ENCODE results near the gene ANKMY1.

Gene ANKMY1

DNA sequence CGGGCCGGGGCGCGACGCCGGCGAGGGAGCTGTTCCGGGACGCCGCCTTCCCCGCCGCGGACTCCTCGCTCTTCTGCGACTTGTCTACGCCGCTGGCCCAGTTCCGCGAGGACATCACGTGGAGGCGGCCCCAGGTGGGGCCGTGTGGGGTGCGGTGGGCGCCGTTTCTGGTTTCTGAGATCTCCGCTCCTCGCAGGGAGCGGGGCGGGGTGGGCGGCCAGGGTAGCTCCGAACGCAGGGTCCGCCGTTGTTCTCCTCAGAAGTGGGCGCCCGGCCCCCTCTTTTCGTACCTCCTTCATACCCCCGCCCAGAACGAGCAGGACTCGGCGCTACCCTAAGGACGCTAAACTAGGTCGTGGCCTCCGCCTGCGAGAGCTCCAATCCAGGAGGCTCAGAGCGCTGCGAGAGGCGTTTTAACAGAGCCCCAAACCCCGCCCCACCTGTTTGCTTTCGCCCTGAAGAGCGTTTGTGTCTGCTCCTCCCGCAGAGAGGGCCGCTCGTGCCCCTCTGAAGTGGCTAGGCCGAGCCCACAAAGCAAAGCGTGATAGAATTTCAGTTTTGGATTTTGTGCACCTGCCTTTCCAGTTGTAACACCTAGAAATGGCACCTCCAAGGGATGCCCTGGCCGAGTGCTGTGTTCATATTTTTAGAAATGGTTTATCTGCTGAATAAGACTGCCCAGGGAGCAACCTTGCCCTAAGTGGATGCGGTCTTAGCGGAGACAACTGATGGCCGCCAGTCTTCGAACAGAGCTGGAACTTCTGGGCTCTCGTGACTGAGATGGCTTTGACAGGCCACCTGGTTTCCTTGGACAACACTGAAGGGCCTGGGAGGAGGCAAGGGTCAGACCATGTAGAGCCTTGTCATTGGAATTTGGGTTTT, 29.4 kb upstream of the ANKMY1 start:
- peak overlapping the region; percentile 98 for H3K4me2 ChIP-seq (ENCODE audit: low read length)
- H4K20me1 ChIP-seq (ENCODE audit: insufficient read depth, low read length): peaks cover 10% of the 10 kb centered on the region
- no peak overlapping the region for H2AFZ ChIP-seq (ENCODE audit: low read depth, low read length)
- no peaks in the 10 kb centered on the region for H3K9me3 ChIP-seq (ENCODE audit: insufficient read depth, low read length)
- H3K4me3 ChIP-seq (ENCODE audit: low read length): peak overlapping the region; percentile 98
- peaks cover 17% of the 10 kb centered on the region for H3K36me3 ChIP-seq (replicated peaks; ENCODE audit: low read depth, low read length)
- H3K9ac ChIP-seq (ENCODE audit: low read length): peak overlapping the region; percentile 100
- H3K79me2 ChIP-seq (ENCODE audit: low read length): peaks cover 84% of the 10 kb centered on the region
- H3K4me1 ChIP-seq (ENCODE audit: low read length): peaks cover 29% of the 10 kb centered on the region
- H3K27me3 ChIP-seq (ENCODE audit: low read depth, low read length): no peaks in the 10 kb centered on the region
- peak overlapping the region; percentile 24; the same call in 1 of the 2 replicates for H3K27ac ChIP-seq (ENCODE audit: low read length)
- TF ChIP-seq, protein P1, sequence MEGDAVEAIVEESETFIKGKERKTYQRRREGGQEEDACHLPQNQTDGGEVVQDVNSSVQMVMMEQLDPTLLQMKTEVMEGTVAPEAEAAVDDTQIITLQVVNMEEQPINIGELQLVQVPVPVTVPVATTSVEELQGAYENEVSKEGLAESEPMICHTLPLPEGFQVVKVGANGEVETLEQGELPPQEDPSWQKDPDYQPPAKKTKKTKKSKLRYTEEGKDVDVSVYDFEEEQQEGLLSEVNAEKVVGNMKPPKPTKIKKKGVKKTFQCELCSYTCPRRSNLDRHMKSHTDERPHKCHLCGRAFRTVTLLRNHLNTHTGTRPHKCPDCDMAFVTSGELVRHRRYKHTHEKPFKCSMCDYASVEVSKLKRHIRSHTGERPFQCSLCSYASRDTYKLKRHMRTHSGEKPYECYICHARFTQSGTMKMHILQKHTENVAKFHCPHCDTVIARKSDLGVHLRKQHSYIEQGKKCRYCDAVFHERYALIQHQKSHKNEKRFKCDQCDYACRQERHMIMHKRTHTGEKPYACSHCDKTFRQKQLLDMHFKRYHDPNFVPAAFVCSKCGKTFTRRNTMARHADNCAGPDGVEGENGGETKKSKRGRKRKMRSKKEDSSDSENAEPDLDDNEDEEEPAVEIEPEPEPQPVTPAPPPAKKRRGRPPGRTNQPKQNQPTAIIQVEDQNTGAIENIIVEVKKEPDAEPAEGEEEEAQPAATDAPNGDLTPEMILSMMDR (IDR thresholded peaks at IDR 0.05; ENCODE audit: low read depth, low read length): no peak
- no peak for TF ChIP-seq EZH2phosphoT487 (IDR thresholded peaks at IDR 0.05; ENCODE audit: low read depth)

DNA sequence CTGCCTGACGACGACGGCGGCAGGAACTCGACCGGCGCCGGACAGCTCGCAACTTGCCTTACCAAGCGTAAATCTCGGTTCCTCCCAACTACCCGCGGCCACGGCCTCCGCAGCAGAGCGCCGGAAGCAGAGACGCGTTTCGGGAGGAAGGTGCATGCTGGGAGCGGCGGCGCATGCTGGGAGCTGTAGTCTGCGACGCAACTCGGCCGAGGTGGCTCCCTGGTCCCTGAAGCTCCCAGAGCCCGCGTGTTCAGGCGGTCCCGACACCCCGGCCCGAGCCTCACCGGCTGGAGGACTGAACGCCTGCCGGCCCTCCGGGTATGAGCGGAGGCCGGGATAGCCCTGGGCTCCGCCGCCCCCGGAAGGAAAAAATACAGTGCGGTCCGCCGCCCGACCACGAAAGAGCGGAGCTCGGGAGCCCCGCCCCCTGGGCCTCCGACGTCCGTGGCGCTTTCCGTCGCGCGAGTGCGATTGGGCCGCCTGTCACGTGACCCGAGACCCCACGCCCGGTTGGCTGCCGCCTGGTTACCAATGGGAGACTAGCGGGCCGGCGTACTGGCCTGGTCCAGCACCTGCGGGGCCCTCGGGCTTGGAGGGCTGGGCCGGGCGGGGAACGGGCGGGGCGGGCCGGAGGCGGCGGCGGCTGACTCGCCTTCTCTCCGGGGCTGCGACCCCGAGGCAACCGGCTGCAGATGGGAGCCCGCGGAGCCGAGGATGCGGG, 28.6 kb upstream of the ANKMY1 start, which contains the start of gene CAPN10:
Gene CAPN10 (plus strand): TSS at position 537 of the 721 bp plus-strand sequence. CDS start 178 bp downstream, at position 715.
- Histone ChIP-seq H2AFZ (ENCODE audit: low read depth, low read length) (no peak within 1 kb of the TSS), H4K20me1 (ENCODE audit: insufficient read depth, low read length) (peaks cover 10% of the 10 kb centered on the region), H3K9me3 (ENCODE audit: insufficient read depth, low read length) (no peaks in the 10 kb centered on the region), H3K27me3 (ENCODE audit: low read depth, low read length) (no peaks in the 10 kb centered on the region), H3K4me1 (ENCODE audit: low read length) (peaks cover 29% of the 10 kb centered on the region), H3K4me3 (ENCODE audit: low read length) (peak within 1 kb of the TSS; percentile 98), H3K36me3 (replicated peaks; ENCODE audit: low read depth, low read length) (peaks cover 22% of the 10 kb centered on the region), H3K27ac (ENCODE audit: low read length) (peak within 1 kb of the TSS; percentile 98), H3K4me2 (ENCODE audit: low read length) (peak within 1 kb of the TSS; percentile 98), H3K79me2 (ENCODE audit: low read length) (peaks cover 83% of the 10 kb centered on the region), H3K9ac (ENCODE audit: low read length) (peak within 1 kb of the TSS; percentile 100)
- no peak for TF ChIP-seq EZH2phosphoT487 (IDR thresholded peaks at IDR 0.05; ENCODE audit: low read depth)
- TF ChIP-seq, protein P1 (IDR thresholded peaks at IDR 0.05; ENCODE audit: low read depth, low read length): no peak

DNA sequence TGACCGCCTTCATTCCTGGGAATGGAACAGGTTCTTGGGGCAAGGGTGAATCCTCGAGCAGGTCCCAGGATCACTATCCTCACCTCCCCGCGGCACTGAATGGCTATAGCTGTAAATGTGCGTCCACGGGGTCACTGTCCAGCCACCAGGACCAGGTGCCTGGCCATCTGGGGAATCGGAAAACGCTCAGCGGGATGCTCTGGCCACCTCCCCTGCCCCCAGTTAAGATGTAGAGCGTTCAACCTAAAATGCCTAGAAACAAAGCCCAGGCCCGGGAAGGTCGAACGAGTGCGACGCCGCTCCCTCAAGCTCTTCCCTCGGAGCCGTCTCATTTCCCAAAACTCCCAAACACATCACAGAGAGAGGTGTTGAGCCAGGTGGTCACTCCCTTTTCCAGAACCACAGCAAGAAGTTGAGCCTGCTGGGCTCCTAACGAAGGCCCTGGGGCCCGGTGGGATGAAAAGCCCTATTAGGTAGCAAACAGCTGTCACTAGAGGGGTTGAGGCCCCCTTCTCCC, 28.0 kb upstream of the ANKMY1 start:
- H4K20me1 ChIP-seq (ENCODE audit: insufficient read depth, low read length): peaks cover 10% of the 10 kb centered on the region
- H3K9me3 ChIP-seq (ENCODE audit: insufficient read depth, low read length): no peaks in the 10 kb centered on the region
- peak overlapping the region; percentile 98 for H3K4me3 ChIP-seq (ENCODE audit: low read length)
- TF ChIP-seq, protein P1 (IDR thresholded peaks at IDR 0.05; ENCODE audit: low read depth, low read length): no peak
- TF ChIP-seq EZH2phosphoT487 (IDR thresholded peaks at IDR 0.05; ENCODE audit: low read depth): no peak
- H3K27ac ChIP-seq (ENCODE audit: low read length): peak overlapping the region; percentile 98
- peak overlapping the region; percentile 95 for H3K4me2 ChIP-seq (ENCODE audit: low read length)
- no peak overlapping the region for H2AFZ ChIP-seq (ENCODE audit: low read depth, low read length)
- no peaks in the 10 kb centered on the region for H3K27me3 ChIP-seq (ENCODE audit: low read depth, low read length)
- H3K9ac ChIP-seq (ENCODE audit: low read length): peak overlapping the region; percentile 100
- peaks cover 79% of the 10 kb centered on the region for H3K79me2 ChIP-seq (ENCODE audit: low read length)
- H3K4me1 ChIP-seq (ENCODE audit: low read length): peaks cover 31% of the 10 kb centered on the region
- peaks cover 28% of the 10 kb centered on the region for H3K36me3 ChIP-seq (replicated peaks; ENCODE audit: low read depth, low read length)

Measured in OCI-LY3 (cell line).